ENCODE results near the gene TMEM120B.

DNA sequence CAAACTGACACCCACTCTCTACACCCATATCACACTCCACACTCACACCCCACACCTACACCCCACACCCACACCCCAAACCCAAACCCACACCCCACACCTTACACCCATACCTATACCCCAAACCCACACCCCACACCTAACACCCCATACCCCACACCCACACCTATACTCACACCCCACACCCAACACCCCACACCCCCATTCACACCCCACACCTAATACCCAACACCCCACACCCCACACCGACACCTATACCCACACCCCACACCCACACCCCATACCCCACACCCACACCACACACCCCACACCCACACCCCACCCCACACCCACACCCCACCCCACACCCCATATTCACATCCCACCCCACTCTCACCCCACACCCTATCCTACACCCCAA lies 38.5 kb downstream of the TMEM120B start:
- TF ChIP-seq EZH2 (IDR thresholded peaks at IDR 0.05; ENCODE audit: insufficient read depth, poor library complexity, severe bottlenecking) (no peak), EZH2phosphoT487 (IDR thresholded peaks at IDR 0.05; ENCODE audit: insufficient read depth, low read depth) (no peak)
